Nephron (organoid): ENCODE measurements around the gene GPC3.

ENCODE experiments used
- H3K27ac Mint-ChIP-seq, 3 experiments: 2 replicates each; pipeline ENCODE4 v1.8.0; 2020; ENCODE audit warnings: mixed read lengths in 3 of 3, mild to moderate bottlenecking in 2 of 3, moderate library complexity in 1 of 3
- H3K27me3 Mint-ChIP-seq: 2 replicates; pipeline ENCODE4 v1.8.0; 2021; ENCODE audit warnings: low read depth, mild to moderate bottlenecking, moderate library complexity, mixed read lengths
- H3K36me3 Mint-ChIP-seq: 2 replicates; pipeline ENCODE4 v1.8.0; 2020; ENCODE audit warnings: low read depth, mixed read lengths
- H3K4me1 Mint-ChIP-seq: 2 replicates; pipeline ENCODE4 v1.8.0; 2020; ENCODE audit warnings: mixed read lengths
- H3K4me3 Mint-ChIP-seq, 3 experiments: 2 replicates each; pipeline ENCODE4 v1.8.0; 2020; ENCODE audit warnings: mild to moderate bottlenecking in 3 of 3, mixed read lengths in 3 of 3, moderate library complexity in 2 of 3
- H3K9me3 Mint-ChIP-seq: 2 replicates; pipeline ENCODE4 v1.8.0; 2020; ENCODE audit warnings: mixed read lengths
- CTCF ChIP-seq, 3 experiments: fragments of 200-600 bp; sonication (generic); IDR thresholded peaks; one replicate each; pipeline ENCODE4 v1.5.0; 2021; ENCODE audit warnings: antibody characterized with exemption in 3 of 3; ENCODE audit not compliant: unreplicated experiment in 3 of 3

GPC3 gene

GRCh38 chrX:133555782-133556458 lies 429.5 kb downstream of the GPC3 start:
- H3K9me3 Mint-ChIP-seq = peaks cover 8% of the 10 kb centered on the region
- H3K4me1 Mint-ChIP-seq = peaks cover 24% of the 10 kb centered on the region
- no peaks in the 10 kb centered on the region for H3K27me3 Mint-ChIP-seq
- H3K36me3 Mint-ChIP-seq = peaks cover 14% of the 10 kb centered on the region
- no peak overlapping the region for H3K27ac Mint-ChIP-seq
- no peak for TF ChIP-seq CTCF (IDR thresholded peaks at IDR 0.05; ENCODE audit: unreplicated experiment in 3 of 3)
- no peak overlapping the region for H3K4me3 Mint-ChIP-seq

- Mint-ChIP-seq H3K27me3 (no peaks in the 10 kb centered on the region), H3K4me3 (no peak overlapping the region), H3K36me3 (peaks cover 39% of the 10 kb centered on the region), H3K9me3 (peaks cover 4% of the 10 kb centered on the region), H3K27ac (no peak overlapping the region), H3K4me1 (peaks cover 7% of the 10 kb centered on the region)
- TF ChIP-seq CTCF (IDR thresholded peaks at IDR 0.05; ENCODE audit: unreplicated experiment in 3 of 3) = no peak
Observed at GRCh38 chrX:133550665-133551485, 434.5 kb downstream of the GPC3 start.

- Mint-ChIP-seq H3K9me3 (peaks cover 10% of the 10 kb centered on the region), H3K4me1 (peaks cover 6% of the 10 kb centered on the region), H3K27ac (no peak overlapping the region), H3K36me3 (peaks cover 43% of the 10 kb centered on the region), H3K4me3 (no peak overlapping the region), H3K27me3 (no peaks in the 10 kb centered on the region)
- no peak for TF ChIP-seq CTCF (IDR thresholded peaks at IDR 0.05; ENCODE audit: unreplicated experiment in 3 of 3)
Observed at GRCh38 chrX:133549295-133549933, 436.0 kb downstream of the GPC3 start.

DNA sequence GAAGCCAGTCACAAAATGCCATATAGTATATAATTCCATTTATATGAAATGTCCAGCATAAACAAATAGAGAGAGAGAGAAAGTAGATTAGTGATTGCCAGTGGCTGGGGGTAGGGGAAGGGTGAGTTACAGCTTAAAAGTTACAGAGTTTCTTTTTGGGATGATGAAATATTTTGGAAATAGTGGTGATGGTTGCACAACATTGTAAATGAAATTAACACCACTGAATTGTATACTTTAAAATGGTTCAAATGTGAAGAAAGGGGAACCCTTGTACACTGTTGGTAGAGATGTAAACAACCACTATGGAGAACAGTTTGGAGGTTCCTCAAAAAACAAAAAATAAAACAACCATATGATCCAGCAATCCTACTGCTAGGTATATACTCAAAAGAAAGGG lies 439.0 kb downstream of the GPC3 start:
- H3K4me3 Mint-ChIP-seq = no peak overlapping the region
- H3K27ac Mint-ChIP-seq = no peak overlapping the region
- no peak for TF ChIP-seq CTCF (IDR thresholded peaks at IDR 0.05; ENCODE audit: unreplicated experiment in 3 of 3)
- peaks cover 10% of the 10 kb centered on the region for H3K9me3 Mint-ChIP-seq
- H3K27me3 Mint-ChIP-seq = no peaks in the 10 kb centered on the region
- peaks cover 22% of the 10 kb centered on the region for H3K4me1 Mint-ChIP-seq
- peaks cover 52% of the 10 kb centered on the region for H3K36me3 Mint-ChIP-seq

- H3K36me3 Mint-ChIP-seq = peaks cover 48% of the 10 kb centered on the region
- no peak overlapping the region for H3K4me3 Mint-ChIP-seq
- peaks cover 10% of the 10 kb centered on the region for H3K9me3 Mint-ChIP-seq
- no peak overlapping the region for H3K27ac Mint-ChIP-seq
- H3K27me3 Mint-ChIP-seq = no peaks in the 10 kb centered on the region
- no peak for TF ChIP-seq CTCF (IDR thresholded peaks at IDR 0.05; ENCODE audit: unreplicated experiment in 3 of 3)
- peaks cover 32% of the 10 kb centered on the region for H3K4me1 Mint-ChIP-seq
Observed at GRCh38 chrX:133544778-133545177, 440.6 kb downstream of the GPC3 start.
